HCT116 (cell line): ENCODE results near the gene STYXL2. TPM values are rescaled to one million over a fixed set of nuclear protein-coding genes. Genes with fewer than 3 reads are reported as not detected.

Experiments
- ATAC-seq: fragments of 200-7000 bp; cut with Tn5 transposase; 2 replicates; pipeline ENCODE4 v1.9.1; 2020; ENCODE audit warnings: mild to moderate bottlenecking, moderate library complexity
- BruUV-seq: library from RNA; stranded (reverse); fragments of 400-500 nt; replicated peaks from 2 replicates; lab custom pipeline; 2021; lab: Mats Ljungman, UMichigan
- CTCF ChIA-PET: fragments of 300-600 bp; sonication (Branson Sonifier 250); formaldehyde crosslinking; loops from one replicate; lab custom pipeline; 2021; ENCODE audit warnings: antibody characterized with exemption; lab: Charles Lee
- POLR2A ChIA-PET: fragments of 300-600, 350-600 bp; sonication (Branson Sonifier 250); formaldehyde crosslinking; loops from one replicate; lab custom pipeline; 2021; ENCODE audit warnings: antibody characterized with exemption; lab: Charles Lee
- RAD21 ChIA-PET, 2 experiments: fragments of 300-600 bp; sonication (Branson Sonifier 250); formaldehyde crosslinking; loops; one replicate each; lab custom pipeline; 2023; ENCODE audit warnings: low total read pairs in 2 of 2; ENCODE audit not compliant: uncharacterized antibody in 2 of 2, unreplicated experiment in 2 of 2, low non-redundant PET in 1 of 2; lab: Charles Lee
- DNase-seq: peaks from one replicate; pipeline ENCODE4 v3.0.0-alpha.2; 2010; ENCODE audit warnings: low read depth, low spot score
- H2AFZ ChIP-seq: fragments of 200-600 bp; shearing (Covaris generic), sonication (generic); 2 replicates; pipeline ENCODE4 v1.6.1; 2017; ENCODE audit warnings: low read depth, mixed run types, mixed read lengths, antibody characterized with exemption, low read length; ENCODE audit not compliant: poor library complexity, severe bottlenecking
- H3K27ac ChIP-seq: 2 replicates; pipeline ENCODE4 v1.5.1; 2012; ENCODE audit warnings: low read depth, low read length
- H3K27me3 ChIP-seq: fragments of 200-600 bp; sonication (generic); 2 replicates; pipeline ENCODE4 v1.6.1; 2016; ENCODE audit warnings: mixed run types, low read length, mixed read lengths; ENCODE audit not compliant: insufficient read depth
- H3K36me3 ChIP-seq, 2 experiments: fragments of 200-500 bp in 1 of 2; fragments of 200-600 bp in 1 of 2; sonication (Bioruptor generic) in 1 of 2; sonication (generic) in 1 of 2; 2 replicates each; pipeline versions ENCODE4 v1.5.1 to v1.6.1; 2014 to 2016; ENCODE audit warnings: low read length in 2 of 2, inconsistent platforms in 1 of 2, mixed read lengths in 1 of 2, mixed run types in 1 of 2; ENCODE audit not compliant: insufficient read depth in 2 of 2, control insufficient read depth in 1 of 2
- H3K4me1 ChIP-seq, 2 experiments: fragments of 200-600 bp in 1 of 2; sonication (generic) in 1 of 2; 2 replicates each; pipeline versions ENCODE4 v1.5.1 to v1.6.1; 2012 to 2017; ENCODE audit warnings: low read length in 2 of 2, inconsistent platforms in 1 of 2, mild to moderate bottlenecking in 1 of 2, mixed read lengths in 1 of 2, mixed run types in 1 of 2, moderate library complexity in 1 of 2; ENCODE audit not compliant: insufficient read depth in 2 of 2, control insufficient read depth in 1 of 2
- H3K4me2 ChIP-seq: fragments of 200-600 bp; sonication (generic); 2 replicates; pipeline ENCODE4 v1.6.1; 2017; ENCODE audit warnings: mixed run types, low read length, mixed read lengths
- H3K4me3 ChIP-seq, 2 experiments: fragments of 200-600 bp in 1 of 2; sonication (generic) in 1 of 2; replicated peaks in 1 of 2; 2 replicates each; pipeline ENCODE4 v1.5.1; 2011 to 2016; ENCODE audit warnings: low read length in 2 of 2, control low read depth in 1 of 2, low read depth in 1 of 2, mild to moderate bottlenecking in 1 of 2, mixed read lengths in 1 of 2, mixed run types in 1 of 2
- H3K79me2 ChIP-seq: fragments of 200-600 bp; sonication (generic); 2 replicates; pipeline ENCODE4 v1.6.1; 2017; ENCODE audit warnings: mild to moderate bottlenecking, mixed run types, low read length, moderate library complexity, mixed read lengths; ENCODE audit not compliant: insufficient read depth
- H3K9ac ChIP-seq: fragments of 200-600 bp; sonication (generic); 2 replicates; pipeline ENCODE4 v1.6.1; 2016; ENCODE audit warnings: low read length, mixed read lengths
- H3K9me2 ChIP-seq: fragments of 200-600 bp; sonication (generic), shearing (Covaris generic); 2 replicates; pipeline ENCODE4 v1.6.1; 2017; ENCODE audit warnings: mixed run types, mild to moderate bottlenecking, moderate library complexity; ENCODE audit not compliant: insufficient read depth
- H3K9me3 ChIP-seq, 2 experiments: fragments of 200-500 bp in 1 of 2; fragments of 200-600 bp in 1 of 2; sonication (Bioruptor generic) in 1 of 2; sonication (generic) in 1 of 2; 2 replicates each; pipeline ENCODE4 v1.6.1; 2014 to 2017; ENCODE audit warnings: low read length in 2 of 2, mixed read lengths in 2 of 2, inconsistent platforms in 1 of 2, low read depth in 1 of 2, mild to moderate bottlenecking in 1 of 2, mixed run types in 1 of 2, moderate library complexity in 1 of 2; ENCODE audit not compliant: control insufficient read depth in 1 of 2, insufficient read depth in 1 of 2
- H4K20me1 ChIP-seq: fragments of 200-600 bp; sonication (generic), shearing (Covaris generic); 2 replicates; pipeline ENCODE4 v1.6.1; 2017; ENCODE audit warnings: mixed run types, mild to moderate bottlenecking, moderate library complexity; ENCODE audit not compliant: insufficient read depth
- CBX3 ChIP-seq: IDR thresholded peaks from 2 replicates; pipeline ENCODE4 v1.6.1; 2012; ENCODE audit warnings: low read depth
- CTCF ChIP-seq, 3 experiments: fragments of 200-600 bp in 1 of 3; sonication (generic) in 1 of 3; IDR thresholded peaks in 2 of 3; conservative IDR thresholded peaks in 1 of 3; 2 replicates each; pipeline ENCODE4 v1.5.1; 2012 to 2017; ENCODE audit warnings: low read depth in 2 of 3, low read length in 2 of 3, antibody characterized with exemption in 1 of 3, borderline replicate concordance in 1 of 3, control low read depth in 1 of 3, mild to moderate bottlenecking in 1 of 3, mixed read lengths in 1 of 3, mixed run types in 1 of 3, moderate library complexity in 1 of 3; ENCODE audit not compliant: insufficient read depth in 1 of 3
- EZH2 ChIP-seq: fragments of 200-600 bp; sonication (generic); IDR thresholded peaks from 2 replicates; pipeline ENCODE4 v1.6.1; 2017; ENCODE audit warnings: antibody characterized with exemption, mixed run types
- EZH2phosphoT487 ChIP-seq: fragments of 200-600 bp; IDR thresholded peaks from 2 replicates; pipeline ENCODE4 v1.6.1; 2018; ENCODE audit warnings: antibody characterized with exemption, borderline replicate concordance
- JUND ChIP-seq: IDR thresholded peaks from 2 replicates; pipeline ENCODE4 v1.6.1; 2012
- MAX ChIP-seq: IDR thresholded peaks from 2 replicates; pipeline ENCODE4 v1.6.1; 2012
- RAD21 ChIP-seq: IDR thresholded peaks from 2 replicates; pipeline ENCODE4 v1.6.1; 2012; ENCODE audit warnings: low read depth, mild to moderate bottlenecking
- REST ChIP-seq: IDR thresholded peaks from 2 replicates; pipeline ENCODE4 v1.6.1; 2012; ENCODE audit warnings: low read depth
- SIN3A ChIP-seq: IDR thresholded peaks from 2 replicates; pipeline ENCODE4 v1.6.1; 2012; ENCODE audit warnings: low read depth
- SRF ChIP-seq: IDR thresholded peaks from 2 replicates; pipeline ENCODE4 v1.6.1; 2012; ENCODE audit warnings: low read depth
- TCF7L2 ChIP-seq: IDR thresholded peaks from 2 replicates; pipeline ENCODE4 v1.7.0; 2011; ENCODE audit warnings: borderline replicate concordance, inconsistent platforms; ENCODE audit not compliant: insufficient read depth, insufficient read length; ENCODE audit errors: extremely low read depth
- YY1 ChIP-seq: IDR thresholded peaks from 2 replicates; pipeline ENCODE4 v1.6.1; 2011; ENCODE audit warnings: low read length, low read depth, moderate library complexity, mild to moderate bottlenecking; ENCODE audit not compliant: insufficient replicate concordance; ENCODE audit errors: extremely low read depth
- ZBTB33 ChIP-seq: IDR thresholded peaks from 2 replicates; pipeline ENCODE4 v1.6.1; 2011; ENCODE audit warnings: mild to moderate bottlenecking, low read length, moderate library complexity; ENCODE audit not compliant: insufficient replicate concordance; ENCODE audit errors: extremely low read depth
- ZFX ChIP-seq: fragments of 450-650 bp; IDR thresholded peaks from 2 replicates; pipeline ENCODE4 v1.6.1; 2017
- intact Hi-C: fragments of 100-400 bp; cut with micrococcal nuclease; formaldehyde crosslinking; loops from 2 replicates; pipeline ENCODE4 v1.10.0; 2022
- total RNA-seq: library from RNA; stranded (reverse); gene quantifications from one replicate; pipeline ENCODE4 v1.2.1, GENCODE V29; 2021; ENCODE audit not compliant: unreplicated experiment

Gene STYXL2
- total RNA-seq, 1 experiment from 2014 or later, result not detected

- POLR2A ChIA-PET, result no interaction called here
- Histone ChIP-seq H3K9me3 (no peaks in the 10 kb centered on the region), H3K4me2 (no peak overlapping the region), H3K9ac (no peak overlapping the region), H3K9me2 (no peaks in the 10 kb centered on the region), H3K27ac (no peak overlapping the region), H3K4me3 (no peak overlapping the region), H3K36me3 (no peaks in the 10 kb centered on the region), H2AFZ (no peak overlapping the region), H3K27me3 (no peaks in the 10 kb centered on the region), H3K79me2 (no peaks in the 10 kb centered on the region), H3K4me1 (peaks cover 0 to 15% of the 10 kb centered on the region in 2 experiments; a peak in 2 of 4 replicates), H4K20me1 (no peaks in the 10 kb centered on the region)
- no TSS peak for BruUV-seq
- intact Hi-C loops, result no loop called here
- RAD21 ChIA-PET, result no interaction called here
- TF ChIP-seq SRF (no peak), YY1 (no peak), TCF7L2 (no peak), ZFX (no peak), ZBTB33 (no peak), EZH2 (no peak), REST (no peak), EZH2phosphoT487 (no peak), CTCF (IDR thresholded peaks at IDR 0.05 in 2 of 3, conservative IDR thresholded peaks at IDR 0.05 in 1 of 3; ENCODE audit: borderline replicate concordance in 1 of 3, insufficient read depth in 1 of 3, low read depth in 2 of 3, low read length in 2 of 3) (no peak), SIN3A (no peak), CBX3 (no peak), JUND (no peak), MAX (no peak), RAD21 (no peak)
- CTCF ChIA-PET, result no interaction called here
- no peak for ATAC-seq
- DNase-seq, result no peak
These were observed 6.0 kb downstream of the STYXL2 start for GRCh38 chr1:167099851-167100250.
